Lung microvascular endothelial cell (primary cell): ENCODE results near the gene KCNN4. TPM values are rescaled to one million over a fixed set of nuclear protein-coding genes. Genes with fewer than 3 reads are reported as not detected.

Source experiments
- DNase-seq, 2 donors: peaks; one replicate each; pipeline versions ENCODE4 v3.0.0 to v3.0.0-alpha.2; 2010; ENCODE audit warnings: low read depth in 2 of 2
- total RNA-seq: library from RNA; depleted of rRNA; stranded (reverse); fragments of >200 nt; gene quantifications from 2 replicates; pipeline ENCODE4 v1.2.1, GENCODE V29; 2014

Gene KCNN4
- total RNA-seq, 1 donor from 2014 or later = not detected

DNA sequence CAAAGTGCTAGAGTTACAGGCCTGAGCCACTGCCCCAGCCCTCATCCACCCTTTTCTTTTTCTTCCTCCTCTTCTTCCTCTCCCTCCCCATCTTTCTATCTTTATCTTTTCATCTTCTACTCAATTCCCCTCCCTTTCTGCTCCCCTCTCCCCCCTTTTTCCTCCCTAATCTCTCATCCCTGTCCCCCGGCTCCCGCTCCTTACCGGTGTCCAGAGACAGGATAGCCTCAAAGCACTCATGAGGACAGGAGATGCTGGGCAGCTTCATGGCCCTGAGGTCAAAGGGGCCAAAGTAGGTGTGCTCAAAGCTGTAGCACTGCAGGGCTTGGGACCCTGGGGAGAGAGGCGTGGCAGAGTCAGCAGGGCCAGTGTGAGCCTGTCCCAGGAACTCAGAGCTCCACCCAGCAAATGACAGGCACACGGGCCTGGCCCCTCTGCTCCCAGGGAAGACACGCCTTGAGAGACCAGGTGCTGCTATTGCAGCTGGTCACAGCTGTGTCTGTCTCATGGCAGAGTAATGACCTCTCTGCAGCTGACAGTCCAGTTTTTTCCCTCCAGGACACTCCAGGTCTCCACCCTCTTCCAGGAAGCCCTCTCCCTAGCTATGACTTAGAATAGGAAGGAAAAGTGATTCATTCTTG, 18.8 kb upstream of the KCNN4 start:
- peak in 1 of 2 donors; percentile 35 for DNase-seq

DNA sequence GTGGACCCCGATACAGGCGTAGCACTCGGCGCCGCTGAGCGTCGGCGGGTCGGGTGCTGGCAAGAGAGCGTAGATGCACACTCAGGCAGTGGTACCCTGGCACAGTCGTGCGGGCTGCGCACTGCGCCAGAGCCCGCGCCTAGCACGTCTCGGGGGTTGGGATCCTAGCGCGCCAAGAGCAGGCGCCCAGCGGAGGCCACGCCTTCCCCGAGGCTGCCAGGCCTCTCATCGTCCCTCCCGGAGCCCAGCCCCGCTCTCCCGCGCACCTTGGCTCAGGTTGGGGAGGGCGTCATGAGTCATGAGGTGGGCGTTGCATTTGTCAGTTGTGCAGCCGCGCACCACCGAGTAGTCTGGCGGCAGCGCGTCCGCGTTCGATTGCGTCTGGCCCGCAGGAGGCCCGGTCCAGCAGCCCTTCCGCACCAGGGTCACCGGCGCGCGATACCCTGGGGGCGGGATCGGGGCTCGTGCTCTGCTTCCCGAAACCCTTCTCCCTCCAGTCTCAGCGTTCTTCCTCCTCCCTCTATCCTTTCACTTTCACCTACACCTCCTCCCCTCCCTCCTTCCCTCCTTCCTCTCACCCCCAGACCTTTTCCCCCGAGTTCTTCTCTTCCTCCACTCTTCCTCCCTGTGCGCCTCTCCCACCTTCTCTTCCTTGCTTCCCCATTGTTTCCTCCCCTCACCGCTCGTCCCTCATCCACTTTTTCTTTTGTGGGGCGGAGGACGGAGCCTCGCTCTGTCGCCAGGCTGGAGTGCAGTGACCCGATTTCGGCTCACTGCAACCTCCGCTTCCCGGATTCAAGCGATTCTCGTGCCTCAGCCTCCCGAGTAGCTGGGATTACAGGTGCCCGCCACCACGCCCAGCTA, 18.0 kb upstream of the KCNN4 start:
- DNase-seq = peak; percentile 16 to 26

DNA sequence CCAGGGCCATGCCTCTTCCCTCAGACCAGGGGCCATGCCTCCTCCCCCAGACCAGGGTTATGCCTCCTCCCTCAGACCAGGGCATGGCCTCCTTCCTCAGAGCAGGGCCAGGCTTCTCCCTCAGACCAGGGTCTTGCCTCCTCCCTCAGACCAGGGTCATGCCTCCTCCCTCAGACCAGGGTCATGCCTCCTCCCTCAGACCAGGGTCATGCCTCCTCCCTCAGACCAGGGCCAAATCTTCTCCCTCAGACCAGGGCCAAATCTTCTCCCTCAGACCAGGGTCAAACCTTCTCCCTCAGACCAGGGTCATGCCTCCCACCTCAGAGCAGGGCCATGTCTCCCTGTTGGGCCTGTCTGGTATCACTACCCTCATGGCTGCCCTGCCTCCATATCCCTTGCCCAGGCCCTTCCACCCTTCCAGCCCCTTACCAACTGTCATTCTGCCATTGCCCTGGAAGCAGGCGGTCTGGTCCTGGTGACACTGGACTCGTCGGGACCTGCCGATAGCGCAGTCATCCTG, 17.3 kb upstream of the KCNN4 start:
- DNase-seq = no peak

DNA sequence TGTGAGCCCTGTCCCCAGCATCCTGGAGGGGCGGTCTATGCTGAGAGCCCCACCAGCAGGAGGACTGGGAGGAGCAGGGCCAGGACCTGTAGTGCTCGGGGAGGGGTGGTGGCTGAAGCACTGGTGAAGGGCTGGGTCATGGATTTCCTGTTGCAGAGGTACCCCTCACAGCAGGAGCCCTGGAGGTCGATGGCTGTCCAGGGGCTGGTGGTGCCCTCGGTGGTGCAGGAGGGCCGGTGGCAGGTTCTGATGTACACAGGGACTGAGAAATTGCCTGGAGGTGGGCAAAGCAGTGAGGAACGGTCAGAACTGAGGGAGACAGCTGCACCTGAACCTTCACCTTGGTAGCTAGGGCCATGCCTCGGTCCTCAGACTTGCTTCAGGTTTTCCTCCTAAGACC, 16.8 kb upstream of the KCNN4 start:
- no peak for DNase-seq

DNA sequence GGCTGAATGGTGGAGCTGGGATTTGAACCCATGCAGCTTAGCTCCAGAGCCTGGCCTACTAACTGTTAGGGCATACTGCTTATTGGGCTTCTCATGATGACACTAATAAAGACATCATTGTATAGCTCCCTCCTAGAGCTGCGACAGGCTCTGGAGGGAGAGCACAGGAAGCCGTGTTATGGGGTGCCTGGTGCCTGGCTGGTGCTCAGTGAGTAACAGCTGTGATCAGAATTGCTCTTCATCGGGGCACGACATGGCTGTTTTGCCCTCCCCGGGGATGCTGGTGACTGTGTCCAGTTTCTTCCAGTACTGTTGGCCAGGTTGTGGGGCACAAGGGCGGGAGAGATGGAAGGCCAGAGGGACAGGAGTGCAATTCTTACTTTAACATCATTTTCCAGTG, 16.3 kb upstream of the KCNN4 start:
- DNase-seq = no peak

DNA sequence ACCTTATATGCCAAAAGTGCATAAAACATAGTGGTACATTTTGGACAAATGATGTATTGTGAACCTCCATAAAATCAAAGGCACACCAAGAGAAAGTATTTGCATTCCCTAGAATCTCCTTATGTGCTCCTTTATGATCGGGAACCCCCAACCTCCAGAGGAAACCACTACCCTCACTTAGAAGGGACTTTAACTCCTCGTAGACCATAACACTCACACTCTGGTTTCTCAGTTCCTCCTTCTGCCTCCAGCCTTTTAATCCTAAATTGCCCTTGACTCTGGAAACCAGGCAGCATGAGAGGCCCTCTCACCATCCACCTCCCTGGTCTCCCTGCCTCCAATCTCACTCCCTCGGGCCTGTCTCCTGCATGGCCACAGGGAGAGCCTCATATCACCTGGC, 9.8 kb upstream of the KCNN4 start:
- DNase-seq = no peak

DNA sequence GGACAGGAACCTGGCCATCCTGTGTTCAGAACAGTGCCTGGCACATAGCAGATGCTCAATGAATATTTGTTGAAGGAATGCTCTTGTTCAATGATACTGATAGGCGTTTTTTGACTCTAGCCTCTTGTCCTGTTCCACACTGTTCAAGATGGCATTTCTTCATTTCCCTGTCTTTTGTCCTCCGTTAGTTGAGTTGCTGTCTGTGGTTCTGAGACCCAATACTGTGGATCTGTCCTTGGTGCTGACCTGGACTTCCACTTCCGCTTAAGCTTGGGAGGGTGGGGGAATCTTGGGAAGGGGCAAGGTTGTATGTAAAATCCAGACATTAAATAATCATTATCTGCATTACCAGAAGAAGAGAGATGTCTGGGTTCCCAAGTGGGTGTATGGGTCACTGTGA, 8.3 kb upstream of the KCNN4 start:
- peak; percentile 58 to 68 for DNase-seq

DNA sequence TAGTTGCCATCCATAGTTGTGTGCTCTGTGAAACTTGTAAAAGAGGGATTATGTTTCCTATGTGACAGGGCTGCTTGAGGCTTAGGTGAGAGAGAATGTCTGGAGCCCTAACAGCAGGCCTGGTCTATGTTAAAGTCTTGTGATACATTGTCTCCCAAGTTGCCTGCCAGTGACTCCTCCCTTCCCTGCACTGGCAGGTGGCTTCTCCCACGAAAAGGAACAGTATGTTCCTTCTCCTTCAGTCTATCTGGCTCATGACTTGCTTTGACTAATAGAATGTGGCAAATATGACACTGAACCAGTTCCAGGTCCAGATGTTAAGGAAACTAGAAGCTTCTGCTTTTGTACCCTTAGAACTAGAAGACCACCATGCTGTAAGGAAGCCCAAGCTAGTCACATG, 5.9 kb upstream of the KCNN4 start:
- DNase-seq = no peak

DNA sequence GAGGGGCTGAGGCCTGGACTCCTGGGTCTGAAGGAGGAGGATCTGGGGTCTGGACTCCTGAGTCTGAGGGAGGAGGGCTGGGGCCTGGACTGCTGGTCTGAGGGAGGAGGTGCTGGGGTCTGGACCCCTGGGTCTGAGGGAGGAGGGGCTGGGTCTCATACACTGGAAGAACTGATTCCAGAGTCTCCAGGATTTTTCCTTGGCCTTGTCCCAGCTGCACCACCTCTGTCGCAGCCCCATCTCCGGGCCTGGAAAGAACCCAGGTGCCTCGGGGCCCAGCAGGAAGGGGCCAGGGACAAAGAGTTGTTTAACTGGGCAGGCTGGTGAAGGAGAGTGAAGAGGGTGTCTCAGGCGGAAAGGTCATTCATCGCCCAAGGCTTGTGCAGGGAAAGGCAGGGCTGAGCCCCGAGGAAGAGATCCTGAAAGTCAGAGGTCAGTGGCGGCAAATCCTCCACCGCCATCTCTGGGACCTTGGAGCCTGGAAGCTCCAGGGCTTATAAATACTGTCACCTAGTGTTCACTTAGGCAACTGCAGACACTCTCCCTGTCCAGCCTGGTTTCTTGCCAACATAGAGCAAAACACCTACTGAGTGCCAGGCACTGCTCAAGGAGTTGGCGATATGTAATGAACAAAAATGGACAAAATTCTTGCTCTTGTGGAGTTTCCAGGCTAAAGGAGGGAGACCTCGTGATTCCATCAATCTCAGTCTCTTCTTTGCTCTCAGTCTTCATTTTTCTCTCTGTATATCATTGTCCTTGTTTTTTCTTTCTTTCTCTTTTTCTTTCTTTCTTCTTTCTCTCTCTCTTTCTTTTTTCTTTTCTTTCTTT, 4.4 kb upstream of the KCNN4 start:
- DNase-seq = peak; percentile 72 to 77

DNA sequence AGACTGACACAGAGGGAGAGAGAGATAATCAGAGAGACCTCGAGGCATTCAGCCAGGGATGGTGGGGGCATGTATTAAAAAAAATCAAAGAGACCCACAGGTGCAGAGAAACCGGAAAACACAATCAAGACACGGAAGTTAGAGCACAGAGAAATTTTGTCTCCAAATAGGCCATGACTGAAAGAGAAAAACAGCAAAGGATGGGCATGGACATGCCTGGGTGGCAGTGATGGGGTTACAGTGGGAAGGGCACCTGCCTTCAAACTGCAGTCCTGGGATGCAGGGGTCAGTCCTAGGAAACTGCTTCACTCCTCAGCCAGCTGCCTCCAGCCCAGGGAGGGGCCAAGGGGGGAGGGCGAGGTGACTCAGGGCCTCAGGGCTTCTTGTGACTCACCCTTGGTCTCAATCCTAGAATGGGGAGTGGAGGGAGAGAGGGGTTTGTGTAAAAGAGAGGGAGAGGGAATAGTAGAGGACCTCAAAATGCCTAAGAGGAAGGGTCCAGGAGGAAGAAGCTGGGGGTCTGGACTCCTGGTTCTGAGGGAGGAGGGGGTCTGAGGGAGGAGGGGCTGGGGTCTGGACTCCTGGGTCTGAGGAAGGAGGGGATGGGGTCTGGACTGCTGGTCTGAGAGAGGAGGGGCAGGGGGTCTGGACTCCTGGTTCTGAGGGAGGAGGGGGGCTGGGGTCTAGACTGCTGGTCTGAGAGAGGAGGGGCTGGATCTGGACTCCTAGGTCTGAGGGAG, 3.6 kb upstream of the KCNN4 start:
- DNase-seq = peak in 1 of 2 donors; percentile 82

DNA sequence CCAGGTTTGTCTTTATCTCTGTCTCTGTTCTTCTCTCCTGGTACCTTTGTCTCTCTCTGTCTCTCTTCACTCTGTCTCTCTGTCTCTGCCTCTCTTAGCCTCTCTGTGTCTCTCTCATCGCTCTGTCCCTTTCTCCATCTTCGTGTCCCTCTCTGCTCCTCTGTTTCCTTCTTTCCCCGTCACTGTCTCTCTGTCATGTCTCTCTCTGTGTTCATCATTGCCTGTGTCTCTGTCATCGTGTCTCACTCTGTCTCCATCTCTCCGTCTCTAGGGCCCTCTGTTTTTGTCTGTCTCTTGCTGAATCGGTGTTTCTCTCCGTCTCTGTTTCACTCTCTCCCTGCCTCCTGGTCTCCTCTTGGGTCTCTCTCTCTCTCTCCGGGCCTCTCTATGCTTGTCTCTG, 2.9 kb upstream of the KCNN4 start:
- no peak for DNase-seq

DNA sequence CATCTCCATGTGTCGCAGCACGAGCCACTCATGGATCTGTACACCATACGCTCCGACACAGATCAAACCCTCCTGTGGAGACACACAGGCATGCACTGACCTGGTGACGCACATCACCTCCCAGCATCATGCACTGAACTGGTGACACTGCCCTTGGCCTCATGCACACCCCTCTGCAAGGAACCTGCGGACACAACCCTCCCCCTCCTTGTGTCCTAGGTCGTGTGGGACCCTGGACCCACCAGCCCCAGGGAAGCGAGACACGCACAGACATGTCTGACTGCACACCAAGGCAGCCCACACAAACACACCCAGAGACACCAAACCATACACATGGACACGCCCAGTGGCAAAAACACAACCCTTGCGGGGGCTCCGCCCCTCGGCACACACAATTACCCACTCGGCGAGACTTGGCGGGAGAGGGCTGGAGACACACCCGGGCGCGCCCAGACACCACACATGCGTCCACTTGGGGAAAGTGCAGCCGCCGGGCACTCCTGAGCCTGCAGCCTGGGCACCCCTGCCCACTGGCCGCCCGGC, 2.0 kb upstream of the KCNN4 start:
- DNase-seq = no peak

DNA sequence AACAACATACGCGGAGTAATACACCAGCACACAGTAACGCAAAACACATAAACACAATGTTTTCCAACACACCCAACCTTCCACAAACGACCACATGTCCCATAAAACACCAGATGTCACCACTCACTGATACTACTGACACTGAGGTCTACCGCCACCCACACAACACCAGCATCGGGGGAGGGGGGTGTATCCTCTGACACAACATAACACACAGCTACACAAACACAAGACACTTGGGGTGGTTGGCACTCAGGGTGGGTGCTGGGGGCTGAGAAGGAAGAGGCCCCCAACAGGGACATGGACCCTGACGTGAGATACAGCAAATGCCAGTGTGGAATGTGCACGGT, 1.5 kb upstream of the KCNN4 start:
- no peak for DNase-seq

DNA sequence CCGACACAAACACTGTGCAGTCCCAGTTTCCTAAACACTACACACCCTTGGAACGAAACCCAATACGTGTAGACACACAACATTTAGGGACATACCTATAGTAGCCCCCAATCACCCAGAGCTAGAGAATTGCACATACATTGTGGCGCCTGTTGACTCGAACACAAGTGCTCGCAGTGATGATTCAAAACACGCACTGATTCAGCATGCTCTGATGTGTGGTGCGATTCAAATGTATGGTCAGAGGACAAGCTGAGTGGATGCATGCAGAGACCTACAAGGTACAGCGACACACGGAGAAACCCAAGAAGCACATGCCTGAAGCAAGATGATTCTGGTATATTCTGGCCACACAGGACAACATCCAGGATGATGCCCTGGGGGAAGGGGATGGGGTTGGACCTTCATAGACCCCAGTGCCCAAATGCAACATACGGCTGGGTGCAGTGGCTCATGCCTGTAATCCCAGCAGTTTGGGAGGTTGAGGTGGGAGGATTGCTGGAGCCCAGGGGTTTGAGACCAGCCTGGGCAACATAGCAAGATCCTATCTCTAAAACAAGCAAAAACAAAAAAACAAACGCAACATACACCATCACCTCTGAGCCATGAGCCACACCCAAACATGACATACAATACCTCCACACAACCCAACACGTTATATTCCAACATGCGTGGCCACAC, 997 bp upstream of the KCNN4 start:
- no peak for DNase-seq

DNA sequence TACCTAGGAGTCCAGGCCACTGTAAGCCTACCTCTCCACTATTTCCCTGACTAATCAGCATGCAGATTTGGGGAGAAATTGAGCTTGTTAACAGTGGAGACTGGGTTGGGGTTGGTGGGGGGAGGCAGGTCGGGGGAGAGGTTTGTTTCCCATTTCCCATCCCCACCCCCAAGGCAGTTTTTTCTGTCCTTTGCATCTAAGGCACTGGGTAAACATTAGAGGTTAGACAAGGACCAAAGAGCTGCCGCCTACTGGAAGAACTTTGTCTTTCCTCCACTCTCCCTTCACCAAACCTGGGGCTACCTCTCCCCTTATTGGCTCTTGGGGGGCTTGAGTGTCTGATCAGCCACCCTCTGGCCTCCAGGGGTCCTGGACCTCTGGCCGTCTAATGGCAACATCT, 953 bp downstream of the KCNN4 start:
- DNase-seq = no peak

DNA sequence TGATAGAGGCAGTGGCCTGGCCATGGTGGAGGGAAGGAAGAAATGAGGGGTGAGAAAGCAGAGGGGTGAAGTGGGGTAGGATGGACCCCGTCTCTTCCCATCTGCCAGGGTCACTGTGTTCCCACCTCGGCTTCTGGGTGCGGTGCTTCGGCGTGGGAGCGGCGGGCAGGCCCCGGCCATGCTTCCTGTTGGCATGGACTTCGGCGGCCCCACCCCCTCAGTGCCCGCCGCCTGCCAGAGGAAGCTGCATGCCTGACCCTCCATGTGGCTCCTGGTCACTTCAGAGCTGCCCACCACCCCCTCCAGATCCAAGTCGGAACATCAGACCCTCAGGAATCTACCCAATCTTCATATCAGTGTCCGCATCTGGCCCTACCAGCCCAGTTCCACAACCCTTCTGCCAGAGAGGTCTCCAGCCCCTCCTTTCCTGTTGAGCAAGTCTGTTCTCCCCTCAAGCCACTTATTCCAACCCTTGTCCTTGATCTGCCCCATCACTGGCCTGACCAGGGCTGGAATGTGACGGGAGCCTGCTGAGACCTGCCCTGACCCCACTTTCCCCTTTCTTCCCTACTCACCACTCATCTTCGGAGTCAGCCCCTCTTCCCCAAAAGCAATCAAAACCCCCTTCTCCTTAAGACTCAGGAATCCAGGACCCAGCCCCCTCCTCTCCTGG, 1.5 kb downstream of the KCNN4 start:
- DNase-seq = peak in 1 of 2 donors; percentile 21

DNA sequence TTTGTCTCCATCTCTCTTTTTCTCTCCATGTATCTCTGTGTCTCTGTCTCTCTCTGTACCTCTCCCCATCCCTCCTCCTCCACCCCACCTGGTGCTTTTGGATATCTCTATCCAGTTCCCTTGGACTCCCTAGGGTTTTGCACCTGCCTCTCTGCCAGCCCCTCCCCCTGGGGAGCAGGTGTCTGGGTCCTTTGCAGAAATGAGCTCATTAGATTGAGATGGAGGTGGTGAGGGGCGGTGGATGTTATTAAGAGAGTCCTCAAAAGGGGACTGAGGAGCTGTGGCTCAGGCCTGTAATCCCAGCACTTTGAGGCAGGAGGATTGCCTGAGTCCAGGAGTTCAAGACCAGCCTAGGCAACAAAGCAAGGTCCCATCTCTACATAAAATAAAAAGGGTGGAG, 2.1 kb downstream of the KCNN4 start:
- DNase-seq = no peak

DNA sequence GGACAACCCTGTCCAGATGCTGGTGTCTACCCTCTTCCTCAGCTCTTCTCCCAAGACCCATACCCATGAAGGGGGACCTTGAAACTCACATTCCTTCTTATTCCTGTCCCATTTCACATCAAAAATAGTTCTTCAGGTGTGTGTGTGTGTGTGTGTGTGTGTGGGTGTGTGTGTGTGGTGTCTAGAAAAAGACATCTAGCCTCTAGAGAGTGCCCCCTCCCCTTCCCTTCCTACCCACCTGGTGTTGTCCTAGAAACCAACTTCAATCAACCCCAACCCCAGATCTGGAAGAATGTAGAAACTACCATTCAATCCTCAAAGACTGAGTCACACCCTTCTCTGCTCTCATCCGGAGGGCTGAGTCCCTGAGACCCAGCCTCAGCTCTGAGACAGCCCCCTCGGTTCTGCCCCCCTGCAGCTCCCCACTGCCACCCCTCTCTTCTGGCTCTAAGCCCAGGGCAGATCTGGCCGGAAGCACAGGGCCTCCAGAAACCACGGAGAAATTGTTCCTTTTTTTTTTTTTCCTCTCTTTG, 3.5 kb downstream of the KCNN4 start:
- DNase-seq = peak in 1 of 2 donors; percentile 50

DNA sequence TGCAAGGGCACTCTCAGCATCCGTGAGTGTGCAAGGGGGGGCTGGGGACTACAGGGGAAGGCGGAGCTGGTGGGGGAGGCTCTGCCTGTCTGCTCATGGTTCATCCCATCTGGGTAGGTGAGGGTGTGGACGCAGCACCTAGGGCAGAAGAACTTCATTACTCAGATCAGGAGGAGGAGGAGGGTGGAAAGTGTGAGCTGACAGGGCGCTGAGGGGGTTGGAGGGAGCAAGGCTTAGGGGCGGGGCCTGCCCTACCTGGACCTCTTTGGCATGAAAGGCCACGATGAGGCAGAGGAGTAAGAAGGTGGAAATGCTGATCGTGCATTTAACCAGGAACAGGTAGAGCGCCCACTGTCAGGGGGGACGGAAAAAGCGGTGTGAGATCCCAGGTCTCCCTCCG, 4.5 kb downstream of the KCNN4 start:
- no peak for DNase-seq
